ENCODE measurements around the gene SH3RF1. TPM values are rescaled to one million over a fixed set of nuclear protein-coding genes. Genes with fewer than 3 reads are reported as not detected.

The SH3RF1 gene
- polyA plus RNA-seq, 2 donors: 1.8 to 3.1 TPM

DNA sequence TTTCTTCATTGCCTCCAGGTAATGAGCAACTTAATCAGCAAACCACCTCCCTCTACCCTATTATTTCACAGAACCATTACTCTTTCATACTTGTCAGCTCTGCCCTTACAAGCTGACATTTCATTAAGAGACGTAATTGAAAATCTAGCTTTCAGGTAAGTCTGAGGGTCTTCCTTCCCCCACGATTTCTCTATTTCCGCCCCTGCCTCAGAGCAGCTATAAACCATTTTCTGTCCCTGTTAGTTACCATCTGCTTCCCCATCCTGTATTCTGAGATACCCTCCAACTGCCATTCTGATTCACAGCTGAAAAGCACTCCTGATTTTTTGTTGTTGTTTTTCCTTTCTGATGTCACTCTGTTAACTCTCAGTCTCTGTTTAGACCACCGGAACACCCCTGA lies 37.1 kb downstream of the SH3RF1 start:
- Histone ChIP-seq H3K27me3 (ENCODE audit: control insufficient read depth in 1 of 2, insufficient read depth in 2 of 2, low read length in 2 of 2) (no peaks in the 10 kb centered on the region), H3K4me1 (ENCODE audit: control insufficient read depth in 2 of 2, insufficient read depth in 2 of 2, low read length in 1 of 2) (peaks cover 0 to 9% of the 10 kb centered on the region in 2 donors), H3K4me3 (ENCODE audit: low read depth in 1 of 2, low read length in 2 of 2) (no peak overlapping the region), H3K36me3 (ENCODE audit: control insufficient read depth in 2 of 2, insufficient read depth in 2 of 2, low read length in 1 of 2) (no peaks in the 10 kb centered on the region), H3K27ac (ENCODE audit: low read depth in 2 of 2, low read length in 1 of 2) (no peak overlapping the region), H3K9me3 (ENCODE audit: control insufficient read depth in 2 of 2, insufficient read depth in 1 of 2, low read depth in 1 of 2, low read length in 1 of 2) (no peaks in the 10 kb centered on the region)
- 71 to 81% methylated on average over 4 of the region's 4 CpGs for WGBS, 2 donors

DNA sequence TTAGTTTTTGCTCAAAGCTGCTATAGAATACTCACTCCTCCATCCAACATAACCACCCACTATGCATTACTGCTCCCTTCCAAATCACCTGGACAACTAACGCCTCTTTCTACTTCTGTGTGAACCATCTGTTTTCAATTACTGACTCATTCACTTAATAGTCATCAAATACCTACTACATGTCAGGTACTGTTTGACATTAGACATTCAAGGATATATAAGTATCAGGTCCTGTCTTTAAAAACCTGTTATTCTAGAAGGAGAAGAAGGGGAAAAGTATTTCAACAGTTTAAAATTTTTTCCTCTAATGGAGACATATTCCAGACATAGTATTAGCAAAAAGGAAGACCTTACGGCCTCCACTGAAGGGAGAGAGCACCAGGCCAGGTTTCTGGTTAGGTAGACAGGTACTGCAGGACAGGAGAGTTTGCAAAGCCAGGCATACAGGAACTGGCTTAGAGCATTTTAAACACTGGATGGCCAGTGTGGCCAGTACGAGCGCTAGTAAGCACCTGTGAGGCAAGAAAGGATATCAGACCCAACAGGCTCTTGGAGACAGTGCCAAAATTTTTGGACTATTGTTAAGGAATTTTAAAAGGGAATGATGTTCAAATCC lies 39.0 kb downstream of the SH3RF1 start:
- Histone ChIP-seq H3K4me1 (ENCODE audit: control insufficient read depth in 2 of 2, insufficient read depth in 2 of 2, low read length in 1 of 2) (peaks cover 0 to 9% of the 10 kb centered on the region in 2 donors), H3K27ac (ENCODE audit: low read depth in 2 of 2, low read length in 1 of 2) (peak overlapping the region; percentile 60 to 82)
- 61 to 83% methylated on average over 4 of the region's 4 CpGs for WGBS, 2 donors

DNA sequence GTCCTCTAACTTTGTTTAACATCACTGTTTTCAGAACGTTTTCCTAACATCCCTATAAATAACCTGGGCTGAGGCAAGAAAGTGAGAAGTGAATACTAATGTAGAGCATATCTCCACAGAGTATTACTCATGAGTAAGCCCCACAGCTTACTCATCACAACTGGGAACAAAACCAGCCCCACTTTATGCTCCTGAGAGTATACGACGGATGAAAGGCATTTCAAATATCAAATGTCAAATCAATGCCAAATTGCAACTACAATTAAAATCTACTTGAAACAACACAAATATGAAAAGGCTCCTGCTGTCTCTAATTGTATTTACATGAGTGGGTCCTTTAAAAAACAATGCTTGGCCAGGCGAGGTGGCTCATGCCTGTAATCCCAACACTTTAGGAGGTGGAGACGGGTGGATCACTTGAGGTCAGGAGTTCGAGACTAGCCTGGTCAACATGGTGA lies 41.2 kb downstream of the SH3RF1 start:
- H3K4me1 ChIP-seq (ENCODE audit: control insufficient read depth in 2 of 2, insufficient read depth in 2 of 2, low read length in 1 of 2): peaks cover 0 to 2% of the 10 kb centered on the region in 2 donors
- H3K4me3 ChIP-seq (ENCODE audit: low read depth in 1 of 2, low read length in 2 of 2): no peak overlapping the region
- H3K9me3 ChIP-seq (ENCODE audit: control insufficient read depth in 2 of 2, insufficient read depth in 1 of 2, low read depth in 1 of 2, low read length in 1 of 2): no peaks in the 10 kb centered on the region
- H3K36me3 ChIP-seq (ENCODE audit: control insufficient read depth in 2 of 2, insufficient read depth in 2 of 2, low read length in 1 of 2): no peaks in the 10 kb centered on the region
- WGBS, 2 donors: 36 to 45% methylated on average over 6 of the region's 6 CpGs
- H3K27ac ChIP-seq (ENCODE audit: low read depth in 2 of 2, low read length in 1 of 2): no peak overlapping the region
- H3K27me3 ChIP-seq (ENCODE audit: control insufficient read depth in 1 of 2, insufficient read depth in 2 of 2, low read length in 2 of 2): no peaks in the 10 kb centered on the region

More for the DNA sequence above, 39.0 kb downstream of the SH3RF1 start:
- Histone ChIP-seq H3K36me3 (ENCODE audit: control insufficient read depth in 2 of 2, insufficient read depth in 2 of 2, low read length in 1 of 2) (no peaks in the 10 kb centered on the region), H3K27me3 (ENCODE audit: control insufficient read depth in 1 of 2, insufficient read depth in 2 of 2, low read length in 2 of 2) (no peaks in the 10 kb centered on the region), H3K4me3 (ENCODE audit: low read depth in 1 of 2, low read length in 2 of 2) (no peak overlapping the region), H3K9me3 (ENCODE audit: control insufficient read depth in 2 of 2, insufficient read depth in 1 of 2, low read depth in 1 of 2, low read length in 1 of 2) (no peaks in the 10 kb centered on the region)

DNA sequence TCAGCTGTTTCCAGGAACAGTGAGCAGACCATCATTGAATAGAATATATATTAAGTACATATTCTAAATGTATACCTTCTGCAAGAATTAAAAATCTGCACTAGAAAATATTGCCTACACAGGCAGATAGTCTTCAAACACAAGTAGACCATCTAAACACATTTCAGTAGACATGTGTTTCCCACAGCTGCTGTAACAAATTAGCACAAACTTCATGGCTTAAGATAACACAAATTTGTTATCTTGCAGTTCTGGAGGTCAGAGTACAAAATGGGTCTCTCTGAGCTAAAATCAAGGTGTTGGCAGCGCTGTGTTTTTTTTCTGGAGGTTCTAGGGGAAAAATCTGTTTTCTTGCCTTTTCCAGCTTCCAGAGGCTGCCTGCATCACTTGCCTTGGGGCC lies 42.7 kb downstream of the SH3RF1 start:
- no peaks in the 10 kb centered on the region for H3K27me3 ChIP-seq (ENCODE audit: control insufficient read depth in 1 of 2, insufficient read depth in 2 of 2, low read length in 2 of 2)
- no peaks in the 10 kb centered on the region for H3K9me3 ChIP-seq (ENCODE audit: control insufficient read depth in 2 of 2, insufficient read depth in 1 of 2, low read depth in 1 of 2, low read length in 1 of 2)
- no peaks in the 10 kb centered on the region for H3K36me3 ChIP-seq (ENCODE audit: control insufficient read depth in 2 of 2, insufficient read depth in 2 of 2, low read length in 1 of 2)
- no peak overlapping the region for H3K27ac ChIP-seq (ENCODE audit: low read depth in 2 of 2, low read length in 1 of 2)
- 96 to 100% methylated on average over 1 of the region's 1 CpG for WGBS, 2 donors
- peaks cover 0 to 2% of the 10 kb centered on the region in 2 donors for H3K4me1 ChIP-seq (ENCODE audit: control insufficient read depth in 2 of 2, insufficient read depth in 2 of 2, low read length in 1 of 2)
- H3K4me3 ChIP-seq (ENCODE audit: low read depth in 1 of 2, low read length in 2 of 2): no peak overlapping the region

DNA sequence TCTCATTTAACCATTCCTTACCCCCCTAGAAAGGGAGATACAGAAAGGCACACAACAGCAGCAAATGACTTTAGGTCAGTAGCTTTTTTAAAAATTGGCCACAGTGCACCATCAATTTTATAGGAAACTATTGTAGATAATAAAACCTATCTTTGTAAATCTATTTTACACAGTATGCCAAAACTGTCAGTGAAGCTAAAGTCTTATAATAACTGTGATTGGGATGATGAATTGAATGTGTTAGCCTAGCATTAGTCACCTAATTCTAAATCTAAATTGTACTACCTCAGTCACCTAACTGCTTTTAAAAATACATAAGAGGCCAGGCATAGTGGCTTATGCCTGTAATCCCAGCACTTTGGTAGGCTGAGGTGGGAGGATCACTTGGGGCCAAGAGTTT lies 44.2 kb downstream of the SH3RF1 start:
- no peaks in the 10 kb centered on the region for H3K27me3 ChIP-seq (ENCODE audit: control insufficient read depth in 1 of 2, insufficient read depth in 2 of 2, low read length in 2 of 2)
- no peaks in the 10 kb centered on the region for H3K4me1 ChIP-seq (ENCODE audit: control insufficient read depth in 2 of 2, insufficient read depth in 2 of 2, low read length in 1 of 2)
- no peaks in the 10 kb centered on the region for H3K36me3 ChIP-seq (ENCODE audit: control insufficient read depth in 2 of 2, insufficient read depth in 2 of 2, low read length in 1 of 2)
- no peak overlapping the region for H3K27ac ChIP-seq (ENCODE audit: low read depth in 2 of 2, low read length in 1 of 2)
- no peak overlapping the region for H3K4me3 ChIP-seq (ENCODE audit: low read depth in 1 of 2, low read length in 2 of 2)
- no peaks in the 10 kb centered on the region for H3K9me3 ChIP-seq (ENCODE audit: control insufficient read depth in 2 of 2, insufficient read depth in 1 of 2, low read depth in 1 of 2, low read length in 1 of 2)

DNA sequence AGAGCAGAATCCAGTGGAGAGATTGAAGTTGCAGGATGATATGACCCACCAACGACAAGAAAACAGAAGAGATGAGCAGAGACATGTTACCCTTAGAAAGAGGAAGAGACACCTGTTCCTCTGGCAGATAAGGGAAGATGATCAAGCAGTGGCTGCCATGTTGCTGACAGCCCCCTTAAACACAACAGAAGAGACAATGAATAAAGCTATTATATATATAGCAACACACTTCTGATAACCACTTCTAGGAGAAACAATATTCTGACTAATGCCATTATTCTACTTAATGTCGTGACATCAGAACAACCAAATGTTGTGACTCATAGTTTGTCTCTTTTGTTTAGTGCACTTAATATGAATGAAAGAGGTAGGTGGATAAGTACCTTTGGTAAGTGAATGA lies 44.9 kb downstream of the SH3RF1 start:
- Histone ChIP-seq H3K27me3 (ENCODE audit: control insufficient read depth in 1 of 2, insufficient read depth in 2 of 2, low read length in 2 of 2) (no peaks in the 10 kb centered on the region), H3K4me3 (ENCODE audit: low read depth in 1 of 2, low read length in 2 of 2) (no peak overlapping the region), H3K27ac (ENCODE audit: low read depth in 2 of 2, low read length in 1 of 2) (peak overlapping the region; percentile 11 to 57), H3K36me3 (ENCODE audit: control insufficient read depth in 2 of 2, insufficient read depth in 2 of 2, low read length in 1 of 2) (no peaks in the 10 kb centered on the region), H3K4me1 (ENCODE audit: control insufficient read depth in 2 of 2, insufficient read depth in 2 of 2, low read length in 1 of 2) (no peaks in the 10 kb centered on the region), H3K9me3 (ENCODE audit: control insufficient read depth in 2 of 2, insufficient read depth in 1 of 2, low read depth in 1 of 2, low read length in 1 of 2) (no peaks in the 10 kb centered on the region)
- 22 to 49% methylated on average over 2 of the region's 2 CpGs for WGBS, 2 donors

DNA sequence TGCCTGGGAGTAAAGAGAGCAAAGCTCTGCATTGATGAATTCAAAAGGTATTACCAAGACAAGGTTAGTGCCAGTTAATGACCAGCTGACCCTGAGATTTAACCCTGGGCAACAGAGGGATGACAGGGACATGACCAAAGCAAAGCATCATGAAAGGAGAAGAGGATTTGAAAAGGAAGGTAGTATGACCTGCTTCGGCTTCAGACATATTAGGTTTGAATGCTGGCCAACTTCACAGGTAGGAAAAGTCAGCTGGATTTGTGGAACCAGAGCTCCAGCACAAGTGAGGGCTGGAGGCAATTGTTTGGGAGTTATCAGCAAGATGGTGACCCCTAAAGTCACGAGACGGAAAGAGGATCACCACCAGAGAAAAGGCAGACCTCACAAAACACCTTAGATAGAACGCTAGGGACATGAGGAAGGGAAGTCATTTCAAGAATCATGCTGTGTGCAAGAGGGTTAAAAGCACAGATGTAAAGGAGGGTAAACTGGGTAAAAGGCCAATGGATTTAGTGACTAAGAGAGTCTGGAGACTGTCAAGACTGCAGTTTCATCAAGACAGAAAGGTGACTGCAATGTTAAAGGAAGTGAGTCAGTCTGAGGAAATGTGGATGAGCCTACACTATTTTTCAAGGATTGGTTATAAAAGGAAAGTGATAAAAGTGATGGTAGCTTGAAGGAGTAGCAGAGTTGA lies 45.6 kb downstream of the SH3RF1 start:
- Histone ChIP-seq H3K27ac (ENCODE audit: low read depth in 2 of 2, low read length in 1 of 2) (peak overlapping the region; percentile 38 to 72), H3K36me3 (ENCODE audit: control insufficient read depth in 2 of 2, insufficient read depth in 2 of 2, low read length in 1 of 2) (no peaks in the 10 kb centered on the region), H3K4me3 (ENCODE audit: low read depth in 1 of 2, low read length in 2 of 2) (no peak overlapping the region), H3K4me1 (ENCODE audit: control insufficient read depth in 2 of 2, insufficient read depth in 2 of 2, low read length in 1 of 2) (no peaks in the 10 kb centered on the region), H3K27me3 (ENCODE audit: control insufficient read depth in 1 of 2, insufficient read depth in 2 of 2, low read length in 2 of 2) (no peaks in the 10 kb centered on the region), H3K9me3 (ENCODE audit: control insufficient read depth in 2 of 2, insufficient read depth in 1 of 2, low read depth in 1 of 2, low read length in 1 of 2) (no peaks in the 10 kb centered on the region)
- WGBS, 2 donors: 79 to 82% methylated on average over 4 of the region's 4 CpGs

DNA sequence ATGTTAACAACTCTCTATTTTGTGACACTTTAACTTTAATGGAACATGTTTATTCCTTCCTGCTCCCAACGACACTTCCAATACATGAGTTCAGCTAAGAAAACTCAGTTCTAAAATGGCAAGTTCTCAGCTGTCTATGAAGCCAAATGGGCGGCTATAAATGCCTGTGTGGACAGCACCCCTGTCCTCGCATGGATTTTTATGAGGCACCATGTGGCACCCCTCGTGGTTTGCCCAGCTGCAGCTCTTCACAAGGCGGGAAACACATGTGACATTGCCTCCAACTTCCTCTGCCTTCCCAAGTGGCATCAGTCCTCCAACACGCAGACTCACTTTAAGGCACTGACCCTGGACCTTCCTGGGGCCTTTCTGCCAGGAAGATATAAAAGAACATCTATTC lies 48.0 kb downstream of the SH3RF1 start:
- no peak overlapping the region for H3K4me3 ChIP-seq (ENCODE audit: low read depth in 1 of 2, low read length in 2 of 2)
- H3K4me1 ChIP-seq (ENCODE audit: control insufficient read depth in 2 of 2, insufficient read depth in 2 of 2, low read length in 1 of 2): no peaks in the 10 kb centered on the region
- H3K9me3 ChIP-seq (ENCODE audit: control insufficient read depth in 2 of 2, insufficient read depth in 1 of 2, low read depth in 1 of 2, low read length in 1 of 2): no peaks in the 10 kb centered on the region
- H3K27me3 ChIP-seq (ENCODE audit: control insufficient read depth in 1 of 2, insufficient read depth in 2 of 2, low read length in 2 of 2): no peaks in the 10 kb centered on the region
- WGBS, 2 donors: 68 to 81% methylated on average over 6 of the region's 6 CpGs
- no peaks in the 10 kb centered on the region for H3K36me3 ChIP-seq (ENCODE audit: control insufficient read depth in 2 of 2, insufficient read depth in 2 of 2, low read length in 1 of 2)
- H3K27ac ChIP-seq (ENCODE audit: low read depth in 2 of 2, low read length in 1 of 2): no peak overlapping the region

DNA sequence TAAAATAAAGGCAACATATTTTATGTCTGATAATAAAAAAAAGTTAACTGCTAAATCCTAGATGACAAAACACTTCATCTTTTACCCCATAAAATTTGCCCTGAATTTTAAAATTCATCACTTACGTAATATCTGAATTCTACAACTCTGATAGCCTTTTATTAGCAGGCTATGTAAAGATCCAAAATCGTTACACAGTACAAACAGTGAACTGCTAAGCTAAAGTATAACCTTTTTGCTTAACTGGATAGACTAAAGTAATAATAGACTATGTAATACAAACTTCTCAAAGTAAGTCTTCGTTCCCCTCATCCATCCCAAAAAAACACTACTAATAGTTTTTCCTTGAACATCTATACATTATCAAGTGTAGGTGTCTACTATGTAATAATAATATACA lies 49.1 kb downstream of the SH3RF1 start:
- H3K27ac ChIP-seq (ENCODE audit: low read depth in 2 of 2, low read length in 1 of 2): no peak overlapping the region
- 91 to 94% methylated on average over 3 of the region's 3 CpGs for WGBS, 2 donors

More for the DNA sequence above, 49.1 kb downstream of the SH3RF1 start:
- Histone ChIP-seq H3K9me3 (ENCODE audit: control insufficient read depth in 2 of 2, insufficient read depth in 1 of 2, low read depth in 1 of 2, low read length in 1 of 2) (no peaks in the 10 kb centered on the region), H3K36me3 (ENCODE audit: control insufficient read depth in 2 of 2, insufficient read depth in 2 of 2, low read length in 1 of 2) (no peaks in the 10 kb centered on the region), H3K4me1 (ENCODE audit: control insufficient read depth in 2 of 2, insufficient read depth in 2 of 2, low read length in 1 of 2) (no peaks in the 10 kb centered on the region), H3K27me3 (ENCODE audit: control insufficient read depth in 1 of 2, insufficient read depth in 2 of 2, low read length in 2 of 2) (no peaks in the 10 kb centered on the region), H3K4me3 (ENCODE audit: low read depth in 1 of 2, low read length in 2 of 2) (no peak overlapping the region)
